Measurements from ENCODE around the gene GPR161. TPM values are rescaled to one million over a fixed set of nuclear protein-coding genes. Genes with fewer than 3 reads are reported as not detected.

Gene GPR161
- total and polyA plus RNA-seq, 9 of the 15 experiments (the other 6 are each of a cell fraction or from before 2014, with no cell fraction given) = 0.15 to 2.4 (median 0.76) TPM

DNA sequence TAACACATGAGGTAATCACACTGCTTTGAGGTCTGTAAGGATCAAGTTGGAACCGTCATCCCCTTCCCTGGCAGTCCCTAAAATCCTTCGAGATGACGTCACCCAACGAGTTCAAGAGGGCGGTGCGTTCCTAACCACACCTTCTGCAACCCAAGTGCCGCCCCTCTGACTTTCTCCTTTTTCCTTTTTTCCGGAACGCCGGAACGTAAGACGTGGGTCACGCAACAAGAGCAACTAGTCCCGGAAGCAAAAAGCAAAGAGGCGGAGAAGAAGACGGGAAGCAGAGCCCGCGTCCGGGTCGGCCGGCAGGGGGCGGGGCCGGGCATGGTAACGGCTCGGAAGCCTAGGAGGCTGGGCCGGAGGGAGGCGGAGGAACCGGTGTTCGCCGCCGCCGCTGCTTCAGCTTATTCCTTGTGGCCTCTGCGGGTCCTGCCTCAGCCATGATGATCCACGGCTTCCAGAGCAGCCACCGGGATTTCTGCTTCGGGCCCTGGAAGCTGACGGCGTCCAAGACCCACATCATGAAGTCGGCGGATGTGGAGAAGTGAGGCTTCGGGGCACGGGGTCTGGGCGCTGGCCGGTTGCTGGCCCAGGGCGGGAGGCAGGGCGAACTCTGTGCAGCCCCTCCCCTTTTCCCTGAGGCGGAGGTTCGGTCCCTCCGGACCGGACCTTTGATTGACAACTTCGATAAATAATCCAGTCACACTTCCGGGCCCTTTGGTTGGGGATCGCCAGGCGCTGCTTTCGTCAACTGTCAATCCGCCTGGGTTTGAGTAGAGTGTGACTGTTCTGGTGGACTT is 42.1 kb upstream of the GPR161 start, which contains the start of gene TIPRL (continued):
- peak; percentile 72 for TF ChIP-seq ZNF76 (CRISPR knock-in tag; IDR thresholded peaks at IDR 0.05; ENCODE audit: borderline replicate concordance)
- TF ChIP-seq, protein P1, sequence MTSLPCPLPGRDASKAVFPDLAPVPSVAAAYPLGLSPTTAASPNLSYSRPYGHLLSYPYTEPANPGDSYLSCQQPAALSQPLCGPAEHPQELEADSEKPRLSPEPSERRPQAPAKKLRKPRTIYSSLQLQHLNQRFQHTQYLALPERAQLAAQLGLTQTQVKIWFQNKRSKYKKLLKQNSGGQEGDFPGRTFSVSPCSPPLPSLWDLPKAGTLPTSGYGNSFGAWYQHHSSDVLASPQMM (CRISPR knock-in tag; IDR thresholded peaks at IDR 0.05) = no peak
- TF ChIP-seq NR4A1 (CRISPR knock-in tag; IDR thresholded peaks at IDR 0.05) = no peak
- TF ChIP-seq NR4A1 (tag; IDR thresholded peaks at IDR 0.05) = 0 out of 2 replicates have a peak, but pooled peaks have one; percentile 22
- peak; percentile 94 for TF ChIP-seq ZFX (CRISPR knock-in tag; IDR thresholded peaks at IDR 0.05)
- TF ChIP-seq NFIX (CRISPR knock-in tag; IDR thresholded peaks at IDR 0.05; ENCODE audit: low read depth) = peak; percentile 38; the same call in 1 of the 2 replicates
- peak; percentile 82 to 84; a peak in 3 of 4 replicates for TF ChIP-seq MAZ (CRISPR knock-in tag; conservative IDR thresholded peaks at IDR 0.05 in 1 of 2, IDR thresholded peaks at IDR 0.05 in 1 of 2)
- TF ChIP-seq, protein P2, sequence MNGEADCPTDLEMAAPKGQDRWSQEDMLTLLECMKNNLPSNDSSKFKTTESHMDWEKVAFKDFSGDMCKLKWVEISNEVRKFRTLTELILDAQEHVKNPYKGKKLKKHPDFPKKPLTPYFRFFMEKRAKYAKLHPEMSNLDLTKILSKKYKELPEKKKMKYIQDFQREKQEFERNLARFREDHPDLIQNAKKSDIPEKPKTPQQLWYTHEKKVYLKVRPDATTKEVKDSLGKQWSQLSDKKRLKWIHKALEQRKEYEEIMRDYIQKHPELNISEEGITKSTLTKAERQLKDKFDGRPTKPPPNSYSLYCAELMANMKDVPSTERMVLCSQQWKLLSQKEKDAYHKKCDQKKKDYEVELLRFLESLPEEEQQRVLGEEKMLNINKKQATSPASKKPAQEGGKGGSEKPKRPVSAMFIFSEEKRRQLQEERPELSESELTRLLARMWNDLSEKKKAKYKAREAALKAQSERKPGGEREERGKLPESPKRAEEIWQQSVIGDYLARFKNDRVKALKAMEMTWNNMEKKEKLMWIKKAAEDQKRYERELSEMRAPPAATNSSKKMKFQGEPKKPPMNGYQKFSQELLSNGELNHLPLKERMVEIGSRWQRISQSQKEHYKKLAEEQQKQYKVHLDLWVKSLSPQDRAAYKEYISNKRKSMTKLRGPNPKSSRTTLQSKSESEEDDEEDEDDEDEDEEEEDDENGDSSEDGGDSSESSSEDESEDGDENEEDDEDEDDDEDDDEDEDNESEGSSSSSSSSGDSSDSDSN (IDR thresholded peaks at IDR 0.05; ENCODE audit: borderline replicate concordance in 1 of 2, low read depth in 2 of 2, low read length in 2 of 2) = 0 out of 4 replicates have a peak, but pooled peaks of 1 of the 2 experiments have one; percentile 69
- TF ChIP-seq, protein P3, sequence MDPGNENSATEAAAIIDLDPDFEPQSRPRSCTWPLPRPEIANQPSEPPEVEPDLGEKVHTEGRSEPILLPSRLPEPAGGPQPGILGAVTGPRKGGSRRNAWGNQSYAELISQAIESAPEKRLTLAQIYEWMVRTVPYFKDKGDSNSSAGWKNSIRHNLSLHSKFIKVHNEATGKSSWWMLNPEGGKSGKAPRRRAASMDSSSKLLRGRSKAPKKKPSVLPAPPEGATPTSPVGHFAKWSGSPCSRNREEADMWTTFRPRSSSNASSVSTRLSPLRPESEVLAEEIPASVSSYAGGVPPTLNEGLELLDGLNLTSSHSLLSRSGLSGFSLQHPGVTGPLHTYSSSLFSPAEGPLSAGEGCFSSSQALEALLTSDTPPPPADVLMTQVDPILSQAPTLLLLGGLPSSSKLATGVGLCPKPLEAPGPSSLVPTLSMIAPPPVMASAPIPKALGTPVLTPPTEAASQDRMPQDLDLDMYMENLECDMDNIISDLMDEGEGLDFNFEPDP (CRISPR knock-in tag; IDR thresholded peaks at IDR 0.05) = no peak
- TF ChIP-seq HCFC1 (IDR thresholded peaks at IDR 0.05; ENCODE audit: low read depth, low read length) = peak; percentile 76
- TF ChIP-seq ZNF717 (CRISPR knock-in tag; IDR thresholded peaks at IDR 0.05) = no peak
- peak; percentile 68; the same call in 1 of the 2 replicates for TF ChIP-seq SMARCE1 (IDR thresholded peaks at IDR 0.05)
- TF ChIP-seq CGGBP1 (CRISPR knock-in tag; IDR thresholded peaks at IDR 0.05) = no peak
- TF ChIP-seq BDP1 (IDR thresholded peaks at IDR 0.05; ENCODE audit: insufficient read depth, insufficient read length) = no peak
- no peak for TF ChIP-seq ZNF41 (CRISPR knock-in tag; conservative IDR thresholded peaks at IDR 0.05)
- TF ChIP-seq ELF4 (CRISPR knock-in tag; IDR thresholded peaks at IDR 0.05) = peak; percentile 39; the same call in 1 of the 2 replicates
- TF ChIP-seq TEAD4 (IDR thresholded peaks at IDR 0.05; ENCODE audit: low read length) = no peak
- no peak for TF ChIP-seq TEAD4 (CRISPR knock-in tag; IDR thresholded peaks at IDR 0.05; ENCODE audit: borderline replicate concordance)
- no peak for TF ChIP-seq SETDB1 (IDR thresholded peaks at IDR 0.05; ENCODE audit: low read length)
- no peak for TF ChIP-seq NFYB (IDR thresholded peaks at IDR 0.05; ENCODE audit: extremely low read depth, insufficient read length)
- peak; percentile 82 for TF ChIP-seq ZNF24 (IDR thresholded peaks at IDR 0.05)
- TF ChIP-seq KAT8 (IDR thresholded peaks at IDR 0.05; ENCODE audit: low read depth) = no peak
- no peak for TF ChIP-seq PCBP1 (IDR thresholded peaks at IDR 0.05; ENCODE audit: low read depth, low read length, poor library complexity, severe bottlenecking)
- TF ChIP-seq ZNF445 (CRISPR knock-in tag; IDR thresholded peaks at IDR 0.05; ENCODE audit: low read depth) = peak; percentile 65; the same call in 1 of the 2 replicates

Data from K562 (cell line).